Right renal pelvis (tissue), 4 donors: ENCODE data around the gene MEGF10. TPM values are rescaled to one million over a fixed set of nuclear protein-coding genes. Genes with fewer than 3 reads are reported as not detected.

Experiments used
- DNase-seq, 4 donors: peaks; one replicate each; pipeline ENCODE4 v3.0.0-alpha.2; 2013; ENCODE audit warnings: low read depth in 4 of 4, low spot score in 3 of 4, missing footprints in 1 of 4
- polyA plus RNA-seq, 4 donors: library from polyadenylated mRNA; unstranded; fragments of 120-200 nt; gene quantifications; one replicate each; pipeline ENCODE4 v1.2.1, GENCODE V29; 2013; ENCODE audit not compliant: insufficient read length in 4 of 4

Gene MEGF10
- polyA plus RNA-seq, 4 donors, result 0.64 to 1.2 (median 0.89) TPM

DNA sequence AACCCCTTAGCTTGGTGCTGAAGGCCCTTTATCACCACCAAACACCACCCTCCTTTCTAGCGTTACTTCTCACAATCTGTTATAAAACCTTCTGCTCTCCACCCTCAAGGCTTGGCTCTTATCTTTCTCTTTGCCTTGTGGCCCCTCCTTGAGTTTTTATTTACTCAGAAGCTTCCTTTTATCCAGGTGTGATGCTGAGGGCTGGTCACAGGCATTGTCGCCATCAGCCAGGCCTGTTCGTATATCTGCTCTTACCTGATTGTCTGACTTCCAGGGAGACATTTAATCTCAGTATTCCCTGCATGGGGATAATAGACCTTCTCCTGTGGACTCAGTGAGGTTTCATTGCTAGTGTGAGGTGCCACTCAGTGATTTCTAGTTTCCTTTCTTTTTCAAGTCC lies 34.2 kb downstream of the MEGF10 start:
- no peak for DNase-seq

DNA sequence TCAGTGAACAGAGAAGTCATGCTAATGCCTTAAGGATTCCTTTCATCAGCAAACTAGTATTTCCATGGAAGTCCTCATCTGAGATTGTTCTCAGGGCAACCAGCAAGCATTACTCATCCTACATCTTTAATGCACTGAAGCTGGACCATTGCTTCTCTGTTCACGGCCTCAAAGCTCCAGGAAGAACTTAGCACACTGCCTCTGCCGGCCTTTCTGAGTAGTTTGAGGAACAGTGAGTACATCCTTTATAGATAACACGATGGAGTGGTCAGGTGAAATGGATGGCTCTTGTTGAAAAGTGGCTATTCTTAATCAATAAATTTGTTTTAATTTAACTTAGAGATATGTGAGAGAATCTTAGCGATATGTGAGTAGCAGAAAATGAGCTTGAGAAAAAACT lies 35.8 kb downstream of the MEGF10 start:
- DNase-seq, result no peak

DNA sequence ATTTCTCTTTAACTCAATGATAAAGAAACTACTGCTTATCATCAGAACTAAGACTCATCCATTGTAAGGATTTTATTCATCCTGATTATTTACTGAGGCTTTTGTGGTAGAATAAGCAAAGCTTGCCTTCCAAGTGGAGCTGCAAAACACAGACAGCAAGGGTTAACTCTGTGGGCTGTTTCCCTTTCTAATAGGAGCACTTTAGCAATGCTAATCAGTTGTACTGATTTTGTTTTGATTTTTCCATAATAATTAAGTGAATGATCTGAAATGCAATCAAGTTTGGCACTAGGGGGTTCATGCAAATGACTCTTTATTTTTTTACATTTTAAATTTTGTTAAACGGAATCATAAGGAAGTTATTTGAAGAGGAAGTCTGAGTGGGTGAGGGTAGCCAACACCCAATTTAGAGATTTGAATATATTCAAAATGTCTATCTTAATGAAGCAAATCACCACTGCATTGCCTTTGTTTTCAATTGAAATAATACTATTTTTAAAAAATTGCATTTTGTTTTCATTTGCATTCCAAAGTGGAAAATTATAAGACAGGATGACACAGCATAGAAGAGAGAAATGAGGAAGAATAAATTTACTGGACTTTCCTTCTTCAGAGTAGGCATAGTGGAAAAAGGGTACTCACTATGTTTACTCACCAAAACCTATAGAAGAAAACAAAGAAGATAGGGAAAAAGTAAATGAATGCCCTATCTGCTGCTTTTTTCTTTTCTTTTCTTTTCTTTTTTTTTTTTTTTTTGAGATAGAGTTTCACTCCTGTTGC lies 36.6 kb downstream of the MEGF10 start:
- no peak for DNase-seq

DNA sequence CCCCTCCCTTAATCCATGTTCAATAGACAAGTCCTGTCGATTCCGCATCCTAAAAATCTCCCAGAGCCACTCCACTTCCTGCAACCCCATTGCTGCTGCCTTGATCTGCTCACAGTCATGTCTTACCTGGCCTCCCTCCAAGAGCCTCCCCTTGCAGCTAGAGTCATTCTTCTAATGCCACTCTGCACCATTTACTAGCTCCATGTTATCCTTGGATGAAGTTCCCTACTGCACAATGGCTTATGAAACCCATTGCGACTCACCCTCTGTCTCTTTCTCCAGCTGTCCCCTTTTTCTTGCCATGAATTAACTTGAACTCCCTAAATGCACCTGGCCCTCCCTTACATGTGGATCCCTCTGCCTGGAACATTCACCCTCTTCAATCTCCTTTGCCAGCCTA lies 39.5 kb downstream of the MEGF10 start:
- DNase-seq, result no peak

DNA sequence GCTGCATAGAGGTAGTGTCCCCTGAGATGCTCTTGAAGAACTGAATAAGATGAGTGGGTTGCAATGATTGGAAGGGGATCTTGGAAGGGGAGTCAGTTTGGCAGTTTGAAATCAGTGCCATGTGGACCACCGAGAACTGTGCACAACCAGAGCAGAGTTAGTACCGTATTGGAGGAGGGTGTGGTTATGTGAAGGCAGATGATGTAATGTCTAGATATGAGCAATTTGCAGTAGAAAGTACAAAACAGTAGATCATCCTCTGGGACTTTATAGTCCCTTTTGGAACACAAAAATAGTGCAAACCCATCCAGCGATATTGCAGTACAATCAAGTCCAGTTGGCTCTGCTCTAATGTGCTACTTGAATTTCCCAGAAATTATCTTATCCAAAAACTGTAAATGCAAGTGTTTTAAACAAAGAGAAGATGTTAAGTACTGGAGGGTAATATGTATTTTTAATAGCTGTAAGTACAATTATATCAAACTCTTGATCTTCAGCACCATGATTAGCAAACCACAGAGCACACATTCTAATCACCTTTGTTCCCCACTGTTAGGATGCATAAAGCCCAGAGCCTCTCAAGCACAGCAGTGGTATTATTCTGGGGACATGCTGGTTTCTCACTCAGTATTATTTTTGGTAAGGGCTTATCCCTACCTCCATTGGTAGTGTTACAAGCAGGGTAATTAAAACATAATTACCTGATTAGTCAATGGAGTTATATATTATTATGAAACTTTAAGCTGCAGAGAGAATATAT lies 41.5 kb downstream of the MEGF10 start:
- no peak for DNase-seq

DNA sequence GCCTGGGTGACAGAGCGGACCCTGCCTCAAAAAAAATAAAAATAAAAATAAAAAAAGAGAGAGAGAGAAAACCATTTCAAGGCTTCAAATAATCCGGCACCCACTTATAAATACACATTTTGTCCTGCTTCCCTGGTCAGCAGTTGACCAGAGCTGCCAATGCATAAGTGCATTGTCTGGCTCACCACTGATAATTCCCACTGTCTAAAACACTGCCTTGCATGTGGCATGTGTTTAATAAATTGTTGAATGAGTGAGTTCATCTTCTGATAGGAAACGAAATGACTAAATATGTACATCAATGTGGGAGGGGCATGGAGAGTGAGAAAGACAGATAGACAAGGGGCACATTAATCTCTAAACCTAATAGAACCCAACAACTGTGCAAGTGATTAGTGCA lies 42.9 kb downstream of the MEGF10 start:
- no peak for DNase-seq

DNA sequence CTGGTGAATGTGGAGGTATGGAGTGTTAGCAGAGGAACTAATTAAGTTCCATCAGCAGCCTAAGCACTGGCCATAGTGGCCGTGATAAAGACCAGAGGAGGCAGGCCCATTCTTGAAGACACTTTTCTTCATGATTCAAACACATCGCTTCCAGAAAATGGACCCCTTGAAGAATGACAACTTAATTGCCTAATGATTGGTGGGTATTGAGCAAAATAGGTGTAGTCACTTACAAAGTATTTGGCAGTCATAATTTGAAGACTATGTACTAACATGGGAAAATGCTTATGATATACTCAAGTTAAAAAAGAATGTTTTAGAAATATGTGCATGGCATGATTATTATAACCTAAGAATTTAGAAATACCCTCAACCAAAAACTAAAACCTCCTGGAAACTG lies 44.8 kb downstream of the MEGF10 start:
- DNase-seq, result no peak

DNA sequence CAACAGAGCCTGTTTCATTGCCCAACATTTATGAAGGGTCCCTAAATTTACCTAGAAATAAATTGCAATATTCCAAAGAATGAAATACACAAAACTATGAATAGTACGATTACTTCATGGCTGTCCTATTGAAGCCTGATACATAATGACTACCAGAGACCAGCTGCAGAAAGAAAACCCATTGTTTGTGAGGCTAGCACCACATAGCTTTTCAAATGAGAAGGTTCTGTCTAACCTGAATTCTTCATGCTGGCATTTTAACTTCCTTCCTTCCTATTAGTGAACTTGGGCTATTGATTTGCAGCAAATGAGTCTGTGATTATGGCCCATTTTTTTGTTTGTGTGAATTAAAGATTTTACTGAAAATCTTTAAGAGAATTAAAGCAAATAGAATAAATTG lies 47.3 kb downstream of the MEGF10 start:
- no peak for DNase-seq

DNA sequence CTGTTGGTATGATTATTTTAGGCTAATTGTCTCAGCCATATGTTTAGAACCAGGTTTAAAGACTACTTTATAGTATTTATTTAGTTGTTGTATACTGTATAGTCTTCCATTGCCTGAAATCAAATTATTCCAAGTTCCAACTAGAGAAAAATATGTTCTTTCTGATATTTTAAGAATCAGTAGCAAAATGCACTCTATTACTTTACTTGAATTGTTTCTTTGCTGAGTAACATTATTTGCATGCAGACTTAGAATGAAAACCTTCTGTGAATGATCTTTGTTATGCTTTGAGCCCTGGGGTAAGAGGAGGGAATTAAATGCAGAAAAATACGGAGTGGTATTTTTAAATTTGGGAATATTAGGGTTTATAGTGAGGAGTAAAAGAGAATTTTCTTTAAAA lies 47.9 kb downstream of the MEGF10 start:
- no peak for DNase-seq

DNA sequence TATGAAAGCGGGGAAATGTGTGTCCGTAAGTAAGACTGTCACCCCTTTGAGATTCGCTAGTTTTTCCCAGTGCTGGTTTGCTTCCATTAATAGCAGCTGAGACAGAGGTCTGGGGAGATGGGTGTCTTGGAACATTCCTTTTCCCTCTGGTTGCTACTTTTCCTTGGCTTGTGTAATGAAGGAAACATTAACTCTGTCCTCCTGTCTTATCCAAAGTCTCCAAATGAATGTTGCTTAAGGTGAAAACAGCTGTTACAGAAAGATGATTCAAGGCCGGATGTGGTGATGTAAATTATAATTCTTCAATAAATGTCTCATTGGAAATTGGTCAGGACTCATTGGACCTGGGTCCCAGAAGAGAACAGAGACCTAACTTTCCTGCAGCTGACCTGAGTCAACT lies 50.0 kb downstream of the MEGF10 start:
- DNase-seq, result no peak

DNA sequence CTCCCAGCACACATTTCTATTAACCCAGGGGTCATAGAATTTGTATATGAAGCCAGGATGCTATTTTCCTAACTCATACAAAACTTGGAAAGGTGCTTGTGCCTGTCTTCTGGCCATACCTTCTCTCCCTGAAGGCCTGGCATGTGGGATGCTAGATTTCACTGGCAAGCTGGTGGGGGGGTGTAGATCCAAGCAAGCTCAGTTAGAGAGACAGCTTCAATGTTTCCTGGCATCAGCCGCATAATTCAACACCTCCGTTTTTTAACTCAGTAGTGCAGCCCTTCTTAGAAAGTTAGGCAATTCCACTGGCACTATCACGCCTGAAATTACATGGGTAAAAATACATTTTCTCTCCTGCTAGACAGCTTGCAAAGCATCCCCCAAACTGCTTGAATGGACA lies 51.8 kb downstream of the MEGF10 start:
- DNase-seq, result no peak

DNA sequence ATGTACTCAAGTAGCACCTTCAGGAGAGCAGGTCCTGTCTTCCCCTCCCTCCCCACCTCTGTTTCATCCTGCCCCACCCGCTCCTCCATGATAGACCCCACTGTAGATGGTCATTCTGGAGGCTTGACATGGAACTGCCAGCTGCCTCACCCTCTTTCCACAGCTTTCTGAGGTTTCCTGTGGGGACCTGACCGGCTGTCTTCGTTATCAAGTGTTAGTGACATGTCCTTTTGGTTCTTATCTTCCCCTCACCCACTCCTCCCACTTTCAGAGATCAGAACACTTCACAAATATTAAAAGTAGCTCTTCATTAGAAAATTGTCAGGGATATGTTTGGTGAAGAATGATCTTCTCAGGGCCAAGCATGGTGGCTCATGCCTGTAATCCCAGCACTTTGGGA lies 52.7 kb downstream of the MEGF10 start:
- no peak for DNase-seq

DNA sequence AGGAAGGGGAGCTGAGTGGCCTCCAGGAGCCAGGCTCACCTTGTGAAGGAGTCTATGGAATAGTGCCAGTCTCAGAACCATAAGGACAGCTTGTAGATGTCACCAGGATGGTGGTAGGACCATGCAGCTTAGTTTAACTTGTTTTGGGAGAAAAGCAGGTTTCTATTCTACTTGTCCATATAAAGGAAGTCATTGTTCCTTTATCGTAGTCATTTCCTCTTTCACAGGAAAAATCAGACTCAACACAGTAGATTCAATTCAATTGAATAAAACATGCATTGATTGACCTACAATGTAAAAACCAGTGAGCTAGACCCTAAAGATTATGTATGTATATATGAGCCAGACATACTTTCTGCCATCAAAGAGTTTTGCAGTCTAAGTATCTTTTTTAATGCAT lies 53.3 kb downstream of the MEGF10 start:
- no peak for DNase-seq

DNA sequence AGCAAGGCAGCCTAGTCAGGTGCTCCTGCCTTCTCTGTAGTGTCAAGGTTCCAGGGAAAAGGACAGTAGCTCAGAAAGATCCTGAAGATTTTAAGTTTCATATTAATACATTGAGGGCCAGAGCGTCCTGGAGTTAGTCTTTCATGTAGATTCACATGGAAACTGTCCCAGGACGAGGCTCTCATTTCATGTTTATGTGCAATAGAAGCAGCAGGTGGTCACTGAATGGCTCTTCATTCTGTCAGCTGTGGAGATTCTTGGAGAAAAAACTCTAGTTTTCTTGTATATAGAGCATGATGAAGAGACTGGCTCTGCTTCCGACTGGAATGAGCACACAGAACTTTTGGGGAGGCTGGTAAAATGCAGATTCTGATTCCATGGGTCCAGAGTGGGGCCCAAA lies 54.3 kb downstream of the MEGF10 start:
- DNase-seq, result no peak

DNA sequence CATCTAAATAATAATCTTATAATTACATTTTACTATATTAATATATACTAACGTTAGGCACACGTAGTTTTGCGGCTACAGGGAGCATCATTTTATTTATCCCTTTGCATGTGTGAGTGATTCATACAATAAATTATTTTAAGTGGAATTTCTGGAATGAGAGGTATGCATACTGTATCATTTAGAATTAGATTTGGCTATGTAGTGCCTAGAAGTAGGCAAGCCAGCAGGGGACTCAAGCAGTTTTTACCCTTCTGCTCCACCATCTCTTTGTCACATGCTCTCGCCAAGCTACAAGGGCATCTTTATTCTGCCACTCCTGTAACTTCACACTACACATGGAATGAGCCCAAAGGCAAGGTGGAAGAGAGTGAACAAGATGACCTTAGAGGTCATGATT lies 60.8 kb downstream of the MEGF10 start:
- DNase-seq, result no peak

DNA sequence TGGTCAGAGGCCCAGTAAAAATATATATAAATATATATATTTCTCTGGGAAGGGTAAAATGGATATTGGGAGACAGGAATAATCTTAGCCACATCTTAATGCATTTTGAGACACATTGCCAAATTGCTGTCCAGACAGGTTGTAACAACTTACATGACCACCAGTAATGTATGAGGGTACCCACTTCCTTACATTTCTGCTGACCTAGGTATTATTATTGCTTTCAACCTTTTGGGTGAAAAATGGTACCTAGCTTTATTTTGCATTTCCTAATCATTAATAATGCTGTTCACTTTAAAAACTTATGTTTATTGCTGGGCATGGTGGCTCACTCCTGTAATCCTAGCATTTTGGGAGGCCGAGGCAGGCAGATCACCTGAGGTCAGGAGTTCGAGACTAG lies 61.5 kb downstream of the MEGF10 start:
- DNase-seq, result no peak

DNA sequence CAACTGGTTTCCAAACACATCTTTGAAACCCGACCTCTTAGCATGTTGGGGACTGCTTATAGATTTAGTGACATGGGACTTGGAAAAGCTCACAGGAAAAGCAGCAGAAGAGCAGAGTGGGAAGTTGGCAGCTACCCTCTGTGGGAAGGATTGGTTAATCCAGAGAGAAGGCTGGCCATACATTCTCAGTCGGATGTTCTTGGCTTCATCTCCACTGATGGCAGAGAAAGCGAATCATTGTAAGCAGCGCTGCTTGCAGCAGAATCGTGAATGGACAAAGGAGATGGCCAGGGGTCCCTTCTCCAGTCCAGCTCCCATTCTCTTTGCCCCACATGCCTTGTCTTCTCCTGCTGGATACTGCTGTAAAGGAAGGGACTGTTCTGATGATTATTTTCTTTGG lies 62.7 kb downstream of the MEGF10 start:
- DNase-seq, result no peak

DNA sequence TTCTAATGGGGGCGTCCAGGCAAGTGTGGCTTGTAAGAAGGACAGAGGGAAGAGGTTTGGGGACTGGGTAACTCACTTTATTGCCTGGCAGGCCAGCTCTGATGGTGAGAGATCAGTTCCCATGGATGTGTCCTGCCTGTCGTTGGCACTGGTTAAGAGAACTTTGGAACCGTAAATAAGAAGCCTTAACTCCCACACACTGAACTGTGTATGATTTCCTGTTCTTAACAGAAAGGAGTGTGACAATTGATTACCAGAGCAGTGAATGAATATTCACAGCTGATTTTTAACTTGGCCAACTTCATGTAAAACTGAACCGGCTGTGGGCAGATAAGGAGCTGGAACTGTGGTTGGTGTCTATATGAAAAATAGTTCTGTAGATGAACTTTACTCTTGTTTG lies 63.2 kb downstream of the MEGF10 start:
- no peak for DNase-seq

DNA sequence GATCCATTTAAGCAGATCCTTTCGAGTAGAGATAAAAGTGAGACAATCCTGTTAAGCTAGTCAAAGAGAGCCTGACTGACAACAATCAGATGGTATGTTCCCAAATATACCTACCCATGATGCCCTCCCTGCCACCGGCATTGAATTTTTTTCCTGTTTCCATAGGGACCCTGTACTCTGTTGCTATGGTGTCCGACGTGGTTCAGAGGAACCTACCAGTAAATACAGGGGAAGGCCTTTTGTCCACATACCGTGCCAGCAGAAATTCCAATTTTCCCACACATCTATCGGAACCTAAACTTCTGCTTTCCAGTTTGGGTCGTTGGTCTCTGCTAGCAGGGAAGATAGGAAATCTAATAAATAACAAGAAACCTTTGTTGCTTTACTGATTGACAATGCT lies 64.7 kb downstream of the MEGF10 start:
- DNase-seq, result no peak

DNA sequence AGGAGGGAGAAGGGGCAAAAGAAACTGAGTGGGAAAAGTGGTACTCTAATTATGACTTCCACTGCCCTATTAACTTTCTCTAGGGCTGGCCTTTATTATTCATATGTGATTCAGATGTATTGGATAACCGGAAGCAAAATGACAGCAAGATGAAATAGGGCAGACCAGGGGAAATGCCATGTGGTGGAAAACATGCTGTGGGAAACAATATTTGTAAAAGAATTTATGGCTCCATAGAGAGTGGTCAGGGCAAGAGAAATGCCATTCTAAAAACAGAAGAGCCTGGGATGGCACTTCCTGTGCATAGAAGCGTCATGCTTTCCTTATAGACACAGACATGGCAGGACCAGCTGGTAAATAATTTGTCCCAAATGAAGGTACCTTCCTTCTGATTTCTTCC lies 67.7 kb downstream of the MEGF10 start:
- no peak for DNase-seq

DNA sequence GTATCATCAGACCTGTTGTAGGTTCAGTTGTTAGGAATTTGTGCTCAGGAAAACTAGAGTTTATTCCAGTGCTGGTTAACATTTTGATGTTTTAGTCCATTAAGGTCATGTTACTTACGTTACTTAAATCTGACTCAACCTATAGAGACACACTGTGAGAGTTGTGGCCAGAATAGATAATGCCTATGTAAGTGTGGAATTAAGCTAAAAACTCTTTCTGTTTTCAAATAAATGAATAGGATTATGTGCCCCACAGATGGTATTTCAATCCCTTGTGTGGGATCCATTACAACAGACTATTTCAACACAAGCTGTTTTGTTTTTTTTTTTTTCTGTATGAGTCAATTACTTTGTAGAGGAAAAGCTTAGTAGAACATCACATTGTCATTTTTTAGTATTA lies 68.1 kb downstream of the MEGF10 start:
- DNase-seq, result no peak

DNA sequence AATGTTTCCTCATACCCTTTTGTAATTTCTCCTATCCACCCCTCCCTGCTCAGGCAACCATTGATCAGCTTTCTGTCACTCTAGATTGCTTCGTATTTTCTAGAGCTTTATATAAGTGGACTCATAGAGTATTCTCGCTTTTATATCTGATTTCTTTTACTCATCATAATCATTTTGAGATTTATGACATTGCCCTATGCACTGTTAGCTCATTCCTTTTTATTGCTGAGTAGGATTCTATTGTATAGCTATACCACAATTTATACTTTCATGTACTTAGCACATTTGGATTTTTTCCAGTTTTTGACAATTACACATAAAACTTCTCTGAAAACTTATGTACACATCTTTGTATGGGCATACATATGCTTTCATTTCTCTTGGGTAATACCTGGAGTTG lies 68.9 kb downstream of the MEGF10 start:
- DNase-seq, result no peak
